GM06990 (cell line): ENCODE measurements around the gene GRIP1.

Experiments used
- DNase-seq: peaks from one replicate; pipeline ENCODE4 v3.0.0-alpha.2; 2011; ENCODE audit not compliant: insufficient read length; ENCODE audit errors: extremely low read depth
- H3K27me3 ChIP-seq: replicated peaks from 2 replicates; pipeline ENCODE4 v1.6.0; 2011; ENCODE audit warnings: low read length; ENCODE audit not compliant: control insufficient read depth, insufficient read depth
- H3K36me3 ChIP-seq: 2 replicates; pipeline ENCODE4 v1.5.1; 2011; ENCODE audit warnings: low read length; ENCODE audit not compliant: control insufficient read depth, insufficient read depth
- H3K4me3 ChIP-seq: replicated peaks from 2 replicates; pipeline ENCODE4 v1.5.1; 2011; ENCODE audit warnings: low read depth, mild to moderate bottlenecking, control low read depth, low read length
- CTCF ChIP-seq: IDR thresholded peaks from 2 replicates; pipeline ENCODE4 v1.5.1; 2011; ENCODE audit warnings: low read length, control low read depth, mild to moderate bottlenecking, inconsistent platforms; ENCODE audit not compliant: insufficient read depth, poor library complexity, severe bottlenecking

Gene GRIP1

GRCh38 chr12:66602483-66603143, 76.3 kb downstream of the GRIP1 start:
- Histone ChIP-seq H3K4me3 (no peak overlapping the region), H3K36me3 (no peaks in the 10 kb centered on the region), H3K27me3 (no peaks in the 10 kb centered on the region)
- no peak for TF ChIP-seq CTCF
- DNase-seq = no peak

GRCh38 chr12:66600903-66601302, 78.0 kb downstream of the GRIP1 start:
- DNase-seq = no peak
- Histone ChIP-seq H3K4me3 (no peak overlapping the region), H3K36me3 (no peaks in the 10 kb centered on the region), H3K27me3 (no peaks in the 10 kb centered on the region)
- no peak for TF ChIP-seq CTCF

GRCh38 chr12:66599816-66600215, 79.1 kb downstream of the GRIP1 start:
- no peak for TF ChIP-seq CTCF
- Histone ChIP-seq H3K4me3 (no peak overlapping the region), H3K27me3 (no peaks in the 10 kb centered on the region), H3K36me3 (no peaks in the 10 kb centered on the region)
- no peak for DNase-seq

GRCh38 chr12:66598608-66599007, 80.3 kb downstream of the GRIP1 start:
- no peak for DNase-seq
- H3K27me3 ChIP-seq = no peaks in the 10 kb centered on the region
- H3K4me3 ChIP-seq = no peak overlapping the region
- no peak for TF ChIP-seq CTCF
- no peaks in the 10 kb centered on the region for H3K36me3 ChIP-seq

GRCh38 chr12:66598079-66598478, 80.8 kb downstream of the GRIP1 start:
- TF ChIP-seq CTCF = no peak
- H3K4me3 ChIP-seq = no peak overlapping the region
- no peak for DNase-seq
- no peaks in the 10 kb centered on the region for H3K36me3 ChIP-seq
- no peaks in the 10 kb centered on the region for H3K27me3 ChIP-seq

GRCh38 chr12:66596199-66596598, 82.7 kb downstream of the GRIP1 start:
- no peaks in the 10 kb centered on the region for H3K27me3 ChIP-seq

More at GRCh38 chr12:66596199-66596598, 82.7 kb downstream of the GRIP1 start:
- H3K4me3 ChIP-seq = no peak overlapping the region
- no peak for DNase-seq
- TF ChIP-seq CTCF = no peak
- no peaks in the 10 kb centered on the region for H3K36me3 ChIP-seq
